HG03342 (cell line): Measurements from ENCODE around the gene CCL7.
"Not testable (repeated sequence)": the region's sequence is repeated elsewhere in the genome, so short reads cannot be mapped to it uniquely, and the experiment has no call there.

ENCODE experiments used
- ATAC-seq: cut with Tn5 transposase; IDR thresholded peaks from one replicate; pipeline ENCODE4 v1.9.1; 2021; ENCODE audit warnings: mild to moderate bottlenecking, moderate library complexity; ENCODE audit not compliant: unreplicated experiment

Gene CCL7

GRCh38 chr17:34269969-34270368 is at the start of gene CCL7:
Gene CCL7 (plus strand): TSS chr17:34270221. CDS start chr17:34270291, 70 bp downstream.
- ATAC-seq: no peak

DNA sequence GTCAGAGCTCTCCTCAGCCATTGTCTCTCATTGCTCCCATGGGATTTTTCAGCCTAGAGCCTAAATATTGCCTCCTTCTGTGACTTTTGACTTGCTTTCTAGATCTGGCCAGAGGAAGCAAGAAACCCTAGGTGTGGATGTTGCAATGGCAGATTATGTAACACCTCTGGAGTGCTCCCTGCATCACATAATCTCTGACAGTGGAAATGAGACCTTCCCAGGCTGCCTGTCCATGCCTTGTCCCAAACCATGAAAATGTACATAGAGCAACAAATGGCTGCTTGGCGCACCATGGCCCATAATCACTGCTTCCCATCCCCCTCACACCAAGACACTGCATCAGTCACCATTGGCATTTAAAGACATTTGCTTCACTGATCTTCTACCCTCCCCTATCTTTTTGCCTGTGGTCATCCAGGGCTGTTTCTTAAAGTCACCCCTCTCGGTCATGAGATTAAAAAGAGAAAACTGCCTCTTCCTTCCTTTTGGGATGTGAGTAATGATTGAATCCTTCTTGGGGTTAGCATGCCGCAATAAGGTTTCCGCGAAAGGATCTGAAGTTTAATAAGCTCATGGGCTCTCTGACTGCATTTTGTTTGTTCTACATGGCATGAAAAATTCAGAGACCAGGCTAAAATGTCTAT is 49.1 kb upstream of the CCL7 start:
- no peak for ATAC-seq

- ATAC-seq: no peak
Measured at GRCh38 chr17:34221411-34221810, 48.6 kb upstream of the CCL7 start.

- no peak for ATAC-seq
Measured at GRCh38 chr17:34222722-34223497, 47.1 kb upstream of the CCL7 start.

DNA sequence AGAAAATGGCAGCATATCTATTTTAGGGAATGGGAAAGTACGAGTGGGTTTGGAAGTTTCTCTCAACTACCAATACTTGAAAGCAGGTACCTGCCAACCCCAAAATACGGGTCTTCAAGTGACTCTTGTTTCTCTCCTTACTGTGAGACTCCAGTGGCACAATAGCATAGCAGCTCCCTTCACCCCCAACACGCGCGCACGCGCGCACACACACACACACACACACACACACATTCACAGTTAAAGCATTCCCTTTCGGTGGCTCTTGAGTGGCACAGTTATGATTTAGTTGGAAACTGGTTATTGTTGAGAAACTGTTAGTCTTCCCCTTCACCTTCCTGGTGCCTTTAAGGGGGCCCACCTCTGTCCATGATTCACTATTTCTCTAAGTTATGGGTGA is 45.0 kb upstream of the CCL7 start:
- no peak for ATAC-seq

GRCh38 chr17:34226011-34226743 is 43.8 kb upstream of the CCL7 start:
- ATAC-seq: no peak

DNA sequence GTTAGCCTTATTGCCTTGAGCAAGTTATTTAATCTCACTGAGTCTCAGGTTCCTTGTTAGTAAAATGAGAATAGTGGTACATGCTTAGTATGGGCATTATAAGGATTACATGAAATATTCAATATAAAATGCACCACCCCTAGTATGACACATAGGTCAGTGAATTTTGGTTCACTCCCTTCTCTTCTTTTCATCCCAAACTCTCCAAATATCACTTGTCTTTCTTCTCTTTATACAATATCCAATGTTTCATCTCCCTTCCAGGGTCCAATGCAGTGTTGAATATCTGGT is 43.3 kb upstream of the CCL7 start:
- no peak for ATAC-seq

GRCh38 chr17:34227293-34227692 is 42.7 kb upstream of the CCL7 start:
- ATAC-seq: not testable (repeated sequence)

- ATAC-seq: no peak
Measured at GRCh38 chr17:34227707-34228106, 42.3 kb upstream of the CCL7 start.

DNA sequence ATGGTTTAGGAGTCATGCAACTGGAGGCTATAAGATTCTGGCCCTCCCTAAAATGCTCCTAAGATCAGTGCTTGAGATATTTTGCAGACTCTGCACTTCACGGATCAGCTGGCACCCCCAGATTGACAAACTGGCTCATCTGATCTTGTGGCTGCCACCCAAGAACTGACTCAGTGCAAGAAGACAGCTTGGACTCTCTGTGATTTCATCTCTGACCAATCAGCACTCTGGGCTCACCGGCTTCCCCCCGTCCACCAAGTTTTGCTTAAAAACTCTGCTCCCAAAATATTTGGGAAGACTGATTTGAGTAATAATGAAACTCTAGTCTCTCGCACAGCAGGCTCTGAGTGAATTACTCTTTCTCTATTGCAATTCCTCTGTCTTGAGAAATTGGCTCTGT is 41.2 kb upstream of the CCL7 start:
- ATAC-seq: no peak

DNA sequence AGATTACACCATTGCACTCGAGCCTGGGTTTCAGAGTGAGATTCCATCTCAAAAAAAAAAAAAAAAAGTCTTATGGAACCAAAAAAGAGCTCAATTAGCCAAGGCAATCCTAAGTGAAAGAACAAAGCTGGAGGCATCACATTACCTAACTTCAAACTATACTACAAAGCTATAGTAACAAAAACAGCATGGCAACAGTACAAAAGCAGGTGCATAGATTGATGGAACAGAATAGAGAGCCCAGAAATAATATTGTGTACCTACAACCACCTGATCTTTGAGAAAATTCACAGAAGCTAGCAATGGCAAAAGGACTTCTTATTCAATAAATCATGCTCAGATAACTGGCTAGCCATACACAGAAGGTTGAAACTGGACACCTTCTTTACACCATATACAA is 39.7 kb upstream of the CCL7 start:
- no peak for ATAC-seq

GRCh38 chr17:34234616-34235015 is 35.4 kb upstream of the CCL7 start:
- no peak for ATAC-seq

DNA sequence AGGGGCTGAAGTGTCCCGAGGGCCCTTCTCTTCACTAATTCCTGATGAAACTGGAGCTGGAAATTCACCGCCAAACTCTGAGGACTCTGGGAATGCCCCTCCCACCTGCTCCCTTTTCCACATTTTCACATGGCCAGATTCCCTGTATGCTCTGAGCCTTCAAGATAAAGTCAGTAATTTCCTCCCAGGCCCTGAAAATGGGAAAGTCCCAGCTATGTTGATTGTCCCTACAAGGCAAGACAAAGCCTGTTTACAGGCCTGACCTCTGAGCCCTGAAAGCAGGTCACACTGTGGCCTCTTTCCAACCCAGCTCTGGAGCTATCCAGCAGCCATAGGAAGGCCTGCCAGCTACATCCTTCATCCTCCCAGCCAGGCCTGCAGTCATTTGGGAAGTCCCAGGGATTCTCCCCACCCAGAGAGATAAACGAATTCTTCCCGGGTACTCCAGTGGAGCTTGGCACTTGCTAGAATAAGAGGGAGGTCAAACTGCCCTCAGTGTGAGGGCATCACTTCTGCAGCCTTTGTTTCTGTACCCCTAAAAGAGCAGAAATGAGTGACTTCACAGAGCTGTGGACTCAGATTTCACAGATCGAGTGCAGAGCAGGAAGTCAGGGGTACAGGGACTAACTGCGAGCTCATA is 34.5 kb upstream of the CCL7 start:
- no peak for ATAC-seq

DNA sequence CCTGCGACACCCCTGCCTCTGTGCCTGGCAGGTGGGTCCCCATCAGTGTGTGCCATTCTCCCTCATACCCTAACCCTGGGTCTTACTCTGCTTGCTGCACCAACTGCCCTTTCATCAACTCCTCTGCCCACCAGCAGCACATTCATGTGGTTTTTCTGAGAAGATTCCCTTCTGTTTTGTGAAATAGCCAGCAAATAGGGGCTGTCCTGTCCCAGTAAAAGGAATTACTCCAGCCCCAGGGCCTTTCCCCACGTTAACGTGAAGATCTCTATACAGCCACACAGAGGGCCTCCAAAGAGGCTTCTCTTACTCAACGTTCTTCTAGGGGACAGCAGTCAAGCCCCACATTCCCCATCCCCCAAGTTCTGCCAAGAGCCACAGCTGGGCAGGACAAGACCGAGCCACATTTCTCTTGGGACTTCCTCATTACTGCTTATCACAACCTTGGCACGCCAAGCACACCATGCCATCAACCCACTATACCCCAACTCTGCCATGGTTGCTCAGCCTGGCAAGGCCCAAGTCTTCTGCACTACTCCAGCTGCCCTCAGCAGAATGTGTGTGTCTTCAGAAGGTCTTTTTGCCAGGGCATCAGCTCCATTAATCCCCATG is 33.6 kb upstream of the CCL7 start:
- ATAC-seq: no peak

DNA sequence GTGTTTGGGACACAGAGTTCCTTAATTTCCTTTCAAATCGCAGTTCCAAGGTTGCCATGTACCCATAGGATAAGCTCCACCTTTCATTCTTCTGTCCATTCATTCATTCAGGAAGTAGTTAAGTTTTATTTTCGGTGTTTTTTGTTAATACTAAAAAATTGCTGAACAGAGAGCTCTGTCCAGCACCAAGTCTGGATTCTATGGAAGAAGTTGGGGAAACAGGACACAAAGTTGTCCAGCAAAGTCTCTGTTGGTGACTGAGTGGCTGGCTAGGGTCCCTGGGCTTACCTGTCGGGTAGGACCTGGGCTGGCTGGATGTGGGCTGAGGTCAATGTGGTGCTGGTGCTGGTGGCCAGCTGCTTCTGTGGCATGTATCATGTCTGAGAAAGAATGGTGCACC is 32.6 kb upstream of the CCL7 start:
- ATAC-seq: no peak

- no peak for ATAC-seq
Measured at GRCh38 chr17:34241062-34241461, 29.0 kb upstream of the CCL7 start.

- ATAC-seq: no peak
Measured at GRCh38 chr17:34242587-34243363, 27.2 kb upstream of the CCL7 start.

GRCh38 chr17:34243364-34244320 is 26.4 kb upstream of the CCL7 start:
- ATAC-seq: no peak

GRCh38 chr17:34245351-34245905 is 24.6 kb upstream of the CCL7 start:
- ATAC-seq: no peak
